Neural progenitor cell (in vitro differentiated cells): Measurements from ENCODE around the gene OXT. TPM values are rescaled to one million over a fixed set of nuclear protein-coding genes. Genes with fewer than 3 reads are reported as not detected.

Experiments used
- DNase-seq: peaks from one replicate; pipeline ENCODE4 v3.0.0-alpha.2; 2016; ENCODE audit warnings: low spot score
- H2AFZ ChIP-seq: fragments of 200-600 bp; sonication (generic); replicated peaks from 2 replicates; pipeline ENCODE4 v1.6.1; 2016; ENCODE audit warnings: antibody characterized with exemption
- H3F3A ChIP-seq: fragments of 200-600 bp; sonication (generic); 2 replicates; pipeline ENCODE4 v1.6.1; 2016; ENCODE audit warnings: antibody characterized with exemption, low read depth
- H3K27ac ChIP-seq: fragments of 200-600 bp; sonication (generic); 2 replicates; pipeline ENCODE4 v1.5.1; 2016; ENCODE audit warnings: mild to moderate bottlenecking
- H3K27me3 ChIP-seq: fragments of 200-600 bp; sonication (generic); 2 replicates; pipeline ENCODE4 v1.6.1; 2016; ENCODE audit warnings: mild to moderate bottlenecking, moderate library complexity
- H3K36me3 ChIP-seq: fragments of 200-600 bp; sonication (generic); 2 replicates; pipeline ENCODE4 v1.5.1; 2016
- H3K4me1 ChIP-seq: fragments of 200-600 bp; sonication (generic); 2 replicates; pipeline ENCODE4 v1.6.1; 2016; ENCODE audit warnings: mixed run types
- H3K4me2 ChIP-seq: fragments of 200-600 bp; sonication (generic); 2 replicates; pipeline ENCODE4 v1.6.1; 2016
- H3K4me3 ChIP-seq: fragments of 200-600 bp; sonication (generic); 2 replicates; pipeline ENCODE4 v1.5.1; 2016
- H3K79me2 ChIP-seq: fragments of 200-600 bp; sonication (generic); 2 replicates; pipeline ENCODE4 v1.6.1; 2016; ENCODE audit warnings: low read depth
- H3K9ac ChIP-seq: fragments of 200-600 bp; sonication (generic); 2 replicates; pipeline ENCODE4 v1.6.1; 2016
- H3K9me3 ChIP-seq: fragments of 200-600 bp; sonication (generic); 2 replicates; pipeline ENCODE4 v1.5.1; 2016; ENCODE audit warnings: low read depth
- H4K20me1 ChIP-seq: fragments of 200-600 bp; sonication (generic); 2 replicates; pipeline ENCODE4 v1.6.1; 2016; ENCODE audit warnings: low read depth
- H3K27ac Mint-ChIP-seq: 3 replicates; pipeline ENCODE4 v1.8.0; 2021; ENCODE audit warnings: mixed read lengths
- H3K27me3 Mint-ChIP-seq: 2 replicates; pipeline ENCODE4 v1.8.0; 2022; ENCODE audit warnings: low read depth, mild to moderate bottlenecking, inconsistent platforms, moderate library complexity, mixed read lengths; ENCODE audit not compliant: insufficient read depth
- H3K36me3 Mint-ChIP-seq: 3 replicates; pipeline ENCODE4 v1.8.0; 2021; ENCODE audit warnings: mixed read lengths
- H3K4me1 Mint-ChIP-seq: 3 replicates; pipeline ENCODE4 v1.8.0; 2021; ENCODE audit warnings: mixed read lengths
- H3K4me3 Mint-ChIP-seq: 3 replicates; pipeline ENCODE4 v1.8.0; 2021; ENCODE audit warnings: mild to moderate bottlenecking, moderate library complexity, mixed read lengths
- H3K9me3 Mint-ChIP-seq: 3 replicates; pipeline ENCODE4 v1.8.0; 2020; ENCODE audit warnings: mixed read lengths
- CTCF ChIP-seq: fragments of 200-600 bp; sonication (generic); IDR thresholded peaks from 2 replicates; pipeline ENCODE4 v1.5.1; 2017; ENCODE audit warnings: antibody characterized with exemption, mild to moderate bottlenecking
- EZH2 ChIP-seq: fragments of 200-600 bp; sonication (generic); IDR thresholded peaks from 2 replicates; pipeline ENCODE4 v1.6.1; 2017; ENCODE audit warnings: antibody characterized with exemption, mild to moderate bottlenecking, moderate library complexity
- EZH2phosphoT487 ChIP-seq: fragments of 200-600 bp; sonication (generic); IDR thresholded peaks from 2 replicates; pipeline ENCODE4 v1.6.1; 2017; ENCODE audit warnings: antibody characterized with exemption
- total RNA-seq: library from RNA; depleted of rRNA; stranded (reverse); fragments of >200 nt; gene quantifications from 2 replicates; pipeline ENCODE4 v1.2.3, GENCODE V29; 2015; ENCODE audit warnings: low replicate concordance

Gene OXT
- total RNA-seq, 1 donor from 2014 or later = not detected

GRCh38 chr20:3090565-3090964, 19.1 kb downstream of the OXT start:
- H3K4me3 ChIP-seq = no peak overlapping the region
- Mint-ChIP-seq H3K4me1 (no peaks in the 10 kb centered on the region), H3K27me3 (peaks cover 4% of the 10 kb centered on the region), H3K4me3 (no peak overlapping the region), H3K27ac (no peak overlapping the region), H3K36me3 (no peaks in the 10 kb centered on the region), H3K9me3 (no peaks in the 10 kb centered on the region)
- no peak overlapping the region for H3K27ac ChIP-seq
- no peak overlapping the region for H3K9ac ChIP-seq
- no peaks in the 10 kb centered on the region for H3K4me1 ChIP-seq
- H3K9me3 ChIP-seq = no peaks in the 10 kb centered on the region
- no peaks in the 10 kb centered on the region for H3K36me3 ChIP-seq
- DNase-seq = no peak
- H4K20me1 ChIP-seq = no peaks in the 10 kb centered on the region
- no peak overlapping the region for H3K4me2 ChIP-seq
- H3K27me3 ChIP-seq = peaks cover 41% of the 10 kb centered on the region
- H2AFZ ChIP-seq = no peak overlapping the region
- no peaks in the 10 kb centered on the region for H3F3A ChIP-seq
- no peak for TF ChIP-seq EZH2
- no peak for TF ChIP-seq CTCF
- TF ChIP-seq EZH2phosphoT487 = no peak
- no peaks in the 10 kb centered on the region for H3K79me2 ChIP-seq

DNA sequence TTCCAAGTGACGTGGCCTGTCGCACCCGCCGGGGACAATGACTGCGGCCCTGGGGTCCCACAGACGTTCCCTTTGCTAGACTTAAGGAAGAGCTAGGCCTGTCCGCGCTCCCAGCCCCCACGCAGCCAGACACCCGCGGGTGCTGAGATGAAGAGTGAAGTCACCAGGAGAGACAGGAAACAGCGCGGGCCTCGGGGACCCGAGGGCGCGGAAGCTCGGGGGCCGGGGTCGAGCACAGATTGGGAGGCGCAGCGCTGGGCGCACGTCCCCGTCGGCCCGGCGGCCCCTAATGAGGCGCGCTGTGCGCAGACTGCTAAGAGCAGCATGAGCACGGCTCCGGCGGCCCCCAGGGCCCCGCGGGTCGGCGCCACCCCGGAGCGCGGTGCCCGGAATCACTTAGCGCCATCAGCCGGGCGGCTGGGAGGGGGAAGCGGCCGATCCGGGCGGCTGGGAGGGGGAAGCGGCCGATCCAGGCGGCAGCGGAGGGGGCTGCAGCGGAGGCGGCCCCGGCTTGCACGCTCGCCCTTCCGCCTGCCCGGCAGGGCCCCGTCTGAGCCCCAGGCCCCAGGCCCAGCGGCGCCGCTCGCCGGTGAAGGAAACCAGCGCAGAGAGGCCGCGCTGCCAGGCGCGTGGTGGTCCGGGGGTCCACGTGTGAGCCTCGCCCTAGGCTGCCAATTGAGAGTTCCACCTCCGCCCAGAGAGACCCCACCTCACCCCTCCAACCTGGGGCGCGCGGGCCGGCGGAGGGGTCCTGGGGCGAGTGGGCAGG, 21.4 kb downstream of the OXT start:
- peaks cover 4% of the 10 kb centered on the region for H3K27me3 Mint-ChIP-seq
- no peaks in the 10 kb centered on the region for H3F3A ChIP-seq
- no peak overlapping the region for H3K27ac Mint-ChIP-seq
- no peaks in the 10 kb centered on the region for H4K20me1 ChIP-seq
- DNase-seq = peak; percentile 45
- H3K9ac ChIP-seq = no peak overlapping the region
- H3K36me3 Mint-ChIP-seq = no peaks in the 10 kb centered on the region
- peak overlapping the region; percentile 33 for H3K4me3 ChIP-seq
- H3K9me3 ChIP-seq = no peaks in the 10 kb centered on the region
- peaks cover 41% of the 10 kb centered on the region for H3K27me3 ChIP-seq
- H3K4me1 Mint-ChIP-seq = no peaks in the 10 kb centered on the region
- no peaks in the 10 kb centered on the region for H3K79me2 ChIP-seq
- no peaks in the 10 kb centered on the region for H3K9me3 Mint-ChIP-seq
- no peak for TF ChIP-seq EZH2
- TF ChIP-seq CTCF = no peak
- TF ChIP-seq EZH2phosphoT487 = no peak
- no peak overlapping the region for H3K4me3 Mint-ChIP-seq
- no peaks in the 10 kb centered on the region for H3K4me1 ChIP-seq
- no peaks in the 10 kb centered on the region for H3K36me3 ChIP-seq
- H3K4me2 ChIP-seq = peak overlapping the region; percentile 66
- peak overlapping the region; percentile 92 for H2AFZ ChIP-seq
- H3K27ac ChIP-seq = no peak overlapping the region

DNA sequence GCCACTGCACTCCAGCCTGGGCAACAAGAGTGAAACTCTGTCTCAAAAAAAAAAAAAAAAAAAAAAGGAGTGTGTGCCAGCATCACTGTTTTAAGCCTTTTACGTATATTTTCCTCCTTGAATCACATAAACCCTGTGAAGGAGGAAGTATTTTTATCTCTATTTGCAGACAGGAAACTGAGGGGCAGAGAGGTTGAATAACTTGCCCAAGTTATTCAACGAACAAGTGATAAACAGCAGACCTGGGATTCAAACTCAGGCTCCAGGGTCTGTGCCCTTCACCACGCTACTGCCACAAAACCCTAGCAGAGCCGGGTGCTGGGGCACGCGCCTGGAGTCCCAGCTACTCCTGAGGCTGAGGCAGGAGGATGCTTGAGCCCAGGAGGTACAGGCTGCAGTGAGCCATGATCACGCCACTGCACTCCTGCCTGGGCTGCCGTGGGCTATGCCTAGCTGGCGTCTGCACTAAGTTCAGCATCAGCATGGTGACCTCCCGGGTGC, 22.5 kb downstream of the OXT start:
- no peak overlapping the region for H3K4me3 Mint-ChIP-seq
- no peaks in the 10 kb centered on the region for H3K36me3 ChIP-seq
- H3K27me3 ChIP-seq = peaks cover 41% of the 10 kb centered on the region
- H3K9me3 Mint-ChIP-seq = no peaks in the 10 kb centered on the region
- no peak overlapping the region for H3K27ac ChIP-seq
- H3K9me3 ChIP-seq = no peaks in the 10 kb centered on the region
- H3K4me2 ChIP-seq = no peak overlapping the region
- no peaks in the 10 kb centered on the region for H3K79me2 ChIP-seq
- no peak for DNase-seq
- H3K4me1 Mint-ChIP-seq = no peaks in the 10 kb centered on the region
- no peaks in the 10 kb centered on the region for H4K20me1 ChIP-seq
- no peak overlapping the region for H3K9ac ChIP-seq
- H3K4me1 ChIP-seq = no peaks in the 10 kb centered on the region
- H3K27ac Mint-ChIP-seq = no peak overlapping the region
- H3K4me3 ChIP-seq = no peak overlapping the region
- H3K27me3 Mint-ChIP-seq = peaks cover 4% of the 10 kb centered on the region
- no peaks in the 10 kb centered on the region for H3K36me3 Mint-ChIP-seq
- no peaks in the 10 kb centered on the region for H3F3A ChIP-seq
- TF ChIP-seq EZH2 (no peak), EZH2phosphoT487 (no peak), CTCF (no peak)
- H2AFZ ChIP-seq = no peak overlapping the region
